T-helper 2 cell treated with Interferon-gamma antibody and Interleukin-4, amounts not matched to agents 100 ng/mL and 5 ng/mL, for 36 hours (primary cell): ENCODE measurements around the gene GET4. TPM values are rescaled to one million over a fixed set of nuclear protein-coding genes. Genes with fewer than 3 reads are reported as not detected.

Experiments
- intact Hi-C: fragments of 100-400 bp; cut with micrococcal nuclease; formaldehyde crosslinking; loops from one replicate; pipeline ENCODE4 v1.15.1; 2023
- total RNA-seq: library from RNA; stranded (reverse); gene quantifications from 2 replicates; pipeline ENCODE4 v1.2.3, GENCODE V29; 2022

GET4 gene
- total RNA-seq = 35.2 and 40.2 TPM in 2 replicates

- intact Hi-C loops = loop anchor here (1.0 to 10.0 kb wide), 7 partner anchors 47 to 284 kb away; partner anchors contain the start of genes COX19, DNAAF5, GPR146 and PRKAR1B
Measured at GRCh38 chr7:876077-876971, at the start of gene GET4. TSS of gene GET4 (plus strand) at chr7:876554. CDS start at chr7:876646, 92 bp downstream.

GRCh38 chr7:828793-829561, 47.4 kb upstream of the GET4 start:
- intact Hi-C loops = no loop called here

GRCh38 chr7:830069-830468, 46.3 kb upstream of the GET4 start:
- intact Hi-C loops = no loop called here

GRCh38 chr7:831596-832166, 44.7 kb upstream of the GET4 start:
- intact Hi-C loops = loop anchor here (1.0 kb wide), 2 partner anchors 14 to 42 kb away; no protein-coding TSS in a partner anchor

GRCh38 chr7:832167-832967, 44.0 kb upstream of the GET4 start, which contains the start of gene SUN1:
TSS of gene SUN1 (plus strand) at chr7:832476. CDS start at chr7:832525, 49 bp downstream.
- intact Hi-C loops = no loop called here

- intact Hi-C loops = no loop called here
Measured at GRCh38 chr7:832968-833424, 43.4 kb upstream of the GET4 start.

GRCh38 chr7:833601-834258, 42.6 kb upstream of the GET4 start:
- intact Hi-C loops = no loop called here

GRCh38 chr7:834277-834676, 42.1 kb upstream of the GET4 start:
- intact Hi-C loops = no loop called here

- intact Hi-C loops = no loop called here
Measured at GRCh38 chr7:835021-835420, 41.3 kb upstream of the GET4 start.

GRCh38 chr7:835485-836401, 40.6 kb upstream of the GET4 start:
- intact Hi-C loops = no loop called here

GRCh38 chr7:836429-836828, 39.9 kb upstream of the GET4 start:
- intact Hi-C loops = no loop called here

GRCh38 chr7:837001-837400, 39.4 kb upstream of the GET4 start:
- intact Hi-C loops = no loop called here

GRCh38 chr7:840001-840600, 36.3 kb upstream of the GET4 start:
- intact Hi-C loops = no loop called here

- intact Hi-C loops = no loop called here
Measured at GRCh38 chr7:841943-842342, 34.4 kb upstream of the GET4 start.

GRCh38 chr7:842431-843031, 33.8 kb upstream of the GET4 start:
- intact Hi-C loops = no loop called here

- intact Hi-C loops = no loop called here
Measured at GRCh38 chr7:843230-843629, 33.1 kb upstream of the GET4 start.

GRCh38 chr7:844043-844442, 32.3 kb upstream of the GET4 start:
- intact Hi-C loops = no loop called here

- intact Hi-C loops = no loop called here
Measured at GRCh38 chr7:844514-844913, 31.8 kb upstream of the GET4 start.
